ENCODE data around the gene ATG4A. TPM values are rescaled to one million over a fixed set of nuclear protein-coding genes. Genes with fewer than 3 reads are reported as not detected.
A peak's percentile ranks its signal among the peaks of the same experiment; 100 is the strongest.

ATG4A gene, protein sequence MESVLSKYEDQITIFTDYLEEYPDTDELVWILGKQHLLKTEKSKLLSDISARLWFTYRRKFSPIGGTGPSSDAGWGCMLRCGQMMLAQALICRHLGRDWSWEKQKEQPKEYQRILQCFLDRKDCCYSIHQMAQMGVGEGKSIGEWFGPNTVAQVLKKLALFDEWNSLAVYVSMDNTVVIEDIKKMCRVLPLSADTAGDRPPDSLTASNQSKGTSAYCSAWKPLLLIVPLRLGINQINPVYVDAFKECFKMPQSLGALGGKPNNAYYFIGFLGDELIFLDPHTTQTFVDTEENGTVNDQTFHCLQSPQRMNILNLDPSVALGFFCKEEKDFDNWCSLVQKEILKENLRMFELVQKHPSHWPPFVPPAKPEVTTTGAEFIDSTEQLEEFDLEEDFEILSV
- total RNA-seq (1 to 10 TPM; 2.9 to 4.0 TPM), total RNA-seq (4.7 to 27.0 (median 15.7) reads per million in 172 experiments)
- 11.9 TPM for polyA plus RNA-seq (2013, experiment 1 of 2)
- 12.0 TPM for polyA plus RNA-seq (2013, experiment 2 of 2)

DNA sequence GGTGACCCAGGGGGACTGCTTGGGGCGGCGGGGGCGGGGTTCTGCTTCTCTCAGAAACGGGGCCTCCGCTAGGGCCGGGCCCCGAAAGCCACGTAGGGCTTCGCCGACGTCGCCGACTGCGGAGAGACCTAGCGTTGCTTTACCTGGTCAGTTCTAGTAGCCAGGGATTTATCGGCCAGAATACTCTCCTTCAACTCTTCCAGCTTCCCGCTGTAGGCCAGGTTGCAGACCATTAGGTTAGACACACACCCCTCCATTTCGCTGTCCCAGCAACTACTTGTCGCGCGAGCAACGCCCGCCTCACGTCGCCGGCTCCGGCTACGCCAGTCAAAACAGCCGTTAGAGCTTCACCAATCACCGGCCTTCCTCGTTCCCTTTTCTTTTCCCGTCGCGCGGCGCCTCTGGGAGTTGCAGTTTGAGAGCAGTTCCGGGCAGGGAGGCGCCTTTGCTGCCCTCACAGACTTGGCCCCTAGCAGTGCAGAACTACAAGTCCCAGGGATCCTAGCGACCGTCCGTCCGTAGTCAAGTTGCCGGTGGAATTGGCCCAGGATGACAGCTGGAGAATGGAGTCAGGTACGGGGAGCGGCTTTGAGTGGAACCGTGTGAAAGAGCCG, at the start of gene ATG4A, which contains the start of gene PSMD10:
Gene ATG4A, plus strand, starts transcription at position 515 of the 614 bp plus-strand sequence. Its CDS starts 49 bp downstream, at position 564.
Gene PSMD10, minus strand, starts transcription at position 279 of the 614 bp plus-strand sequence. Its CDS starts 22 bp downstream, at position 257.
- peaks cover 10% of the 10 kb centered on the region for H3K36me3 ChIP-seq (ENCODE audit: insufficient read depth, low read length)
- H3K27me3 Mint-ChIP-seq = no peaks in the 10 kb centered on the region
- no peaks in the 10 kb centered on the region for H3K27me3 ChIP-seq (ENCODE audit: control insufficient read depth in 1 of 2, insufficient read depth in 2 of 2, low read length in 2 of 2)
- ATAC-seq (ENCODE audit: poor library complexity) (peak; percentile 95), DNase-seq (peak; percentile 75 to 95 (median 84))
- H3K36me3 Mint-ChIP-seq (ENCODE audit: low read depth) = peaks cover 5% of the 10 kb centered on the region
- peak within 1 kb of the TSS; percentile 72 to 87 for H3K27ac ChIP-seq (ENCODE audit: low read depth in 1 of 2, low read length in 2 of 2)
- peaks cover 8% of the 10 kb centered on the region for H3K4me1 Mint-ChIP-seq (ENCODE audit: low read depth)
- H3K4me3 Mint-ChIP-seq = no peak within 1 kb of the TSS
- ChIA-PET CTCF (no interaction called here), POLR2A (interaction anchor here (0.7 to 2.1 kb wide), 12 partner anchors 11 to 1092 kb away, joined by 3 to 14 read pairs (median 4); partner anchors contain the start of genes MID2 and PRPS1)
- H3K4me1 ChIP-seq (ENCODE audit: insufficient read depth, low read length) = peaks cover 11% of the 10 kb centered on the region
- intact Hi-C loops (cut with DNase I, micrococcal nuclease) = loop anchor here (5.0 to 10.0 kb wide), 4 partner anchors 459 to 1446 kb away; partner anchors contain the start of genes RBM41 (in 2 of the 2) and NXT2 (in 1 of the 2)
- TF ChIP-seq, protein P1, sequence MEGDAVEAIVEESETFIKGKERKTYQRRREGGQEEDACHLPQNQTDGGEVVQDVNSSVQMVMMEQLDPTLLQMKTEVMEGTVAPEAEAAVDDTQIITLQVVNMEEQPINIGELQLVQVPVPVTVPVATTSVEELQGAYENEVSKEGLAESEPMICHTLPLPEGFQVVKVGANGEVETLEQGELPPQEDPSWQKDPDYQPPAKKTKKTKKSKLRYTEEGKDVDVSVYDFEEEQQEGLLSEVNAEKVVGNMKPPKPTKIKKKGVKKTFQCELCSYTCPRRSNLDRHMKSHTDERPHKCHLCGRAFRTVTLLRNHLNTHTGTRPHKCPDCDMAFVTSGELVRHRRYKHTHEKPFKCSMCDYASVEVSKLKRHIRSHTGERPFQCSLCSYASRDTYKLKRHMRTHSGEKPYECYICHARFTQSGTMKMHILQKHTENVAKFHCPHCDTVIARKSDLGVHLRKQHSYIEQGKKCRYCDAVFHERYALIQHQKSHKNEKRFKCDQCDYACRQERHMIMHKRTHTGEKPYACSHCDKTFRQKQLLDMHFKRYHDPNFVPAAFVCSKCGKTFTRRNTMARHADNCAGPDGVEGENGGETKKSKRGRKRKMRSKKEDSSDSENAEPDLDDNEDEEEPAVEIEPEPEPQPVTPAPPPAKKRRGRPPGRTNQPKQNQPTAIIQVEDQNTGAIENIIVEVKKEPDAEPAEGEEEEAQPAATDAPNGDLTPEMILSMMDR (IDR thresholded peaks at IDR 0.05) = no peak
- H3K27ac Mint-ChIP-seq = no peak within 1 kb of the TSS
- H3K9me3 Mint-ChIP-seq = no peaks in the 10 kb centered on the region
- no peaks in the 10 kb centered on the region for H3K9me3 ChIP-seq (ENCODE audit: control insufficient read depth in 1 of 2, insufficient read depth in 1 of 2, low read length in 2 of 2)
- H3K4me3 ChIP-seq (ENCODE audit: low read length) = peak within 1 kb of the TSS; percentile 87

DNA sequence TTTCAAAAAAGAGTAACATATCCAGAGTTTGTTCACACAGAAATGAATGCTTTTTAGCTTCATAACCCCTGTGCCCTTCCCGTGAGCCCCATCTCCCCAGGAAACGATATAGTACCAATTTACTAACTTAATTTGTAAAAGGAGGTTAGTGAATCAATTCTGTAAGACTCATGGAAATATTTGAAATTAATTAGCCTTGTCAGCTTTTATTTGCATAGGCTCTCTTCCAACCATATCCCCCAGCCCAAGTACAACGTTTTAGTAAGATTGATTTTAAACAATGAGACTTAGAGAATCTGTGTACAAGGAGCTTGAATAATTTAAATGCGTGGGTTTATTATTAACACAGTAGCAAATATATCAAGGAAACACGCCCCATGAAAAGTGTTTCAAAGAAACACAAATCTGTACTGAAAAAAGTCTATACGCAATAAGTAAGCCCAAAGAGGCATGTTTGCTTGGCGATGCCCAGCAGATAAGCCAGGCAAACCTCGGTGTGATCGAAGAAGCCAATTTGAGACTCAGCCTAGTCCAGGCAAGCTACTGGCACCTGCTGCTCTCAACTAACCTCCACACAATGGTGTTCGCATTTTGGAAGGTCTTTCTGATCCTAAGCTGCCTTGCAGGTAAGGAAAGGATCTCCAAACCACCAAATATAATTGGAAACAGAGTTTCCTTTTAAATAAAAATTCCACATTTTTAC, 46.9 kb upstream of the ATG4A start, which contains the start of gene VSIG1:
Gene VSIG1, plus strand, starts transcription at position 512 of the 703 bp plus-strand sequence. Its CDS starts 66 bp downstream, at position 578.
- ChIA-PET POLR2A (no interaction called here), CTCF (interaction anchor here (0.9 to 1.7 kb wide), 2 partner anchors 14 to 24 kb away, joined by 3 read pairs; no protein-coding TSS in a partner anchor)
- no peak for ATAC-seq (ENCODE audit: poor library complexity)
- intact Hi-C loops (cut with DNase I, micrococcal nuclease) = no loop called here
- no peaks in the 10 kb centered on the region for H3K4me1 ChIP-seq (ENCODE audit: insufficient read depth, low read length)
- no peaks in the 10 kb centered on the region for H3K9me3 ChIP-seq (ENCODE audit: control insufficient read depth in 1 of 2, insufficient read depth in 1 of 2, low read length in 2 of 2)
- no peaks in the 10 kb centered on the region for H3K36me3 ChIP-seq (ENCODE audit: insufficient read depth, low read length)
- no peak for DNase-seq
- no peaks in the 10 kb centered on the region for H3K27me3 ChIP-seq (ENCODE audit: control insufficient read depth in 1 of 2, insufficient read depth in 2 of 2, low read length in 2 of 2)
- TF ChIP-seq, protein P1 (IDR thresholded peaks at IDR 0.05) = no peak
- Mint-ChIP-seq H3K9me3 (no peaks in the 10 kb centered on the region), H3K36me3 (ENCODE audit: low read depth) (peaks cover 8% of the 10 kb centered on the region), H3K4me1 (ENCODE audit: low read depth) (peaks cover 34% of the 10 kb centered on the region), H3K27me3 (no peaks in the 10 kb centered on the region), H3K4me3 (no peak within 1 kb of the TSS), H3K27ac (peak within 1 kb of the TSS; percentile 27)
- no peak within 1 kb of the TSS for H3K4me3 ChIP-seq (ENCODE audit: low read length)
- H3K27ac ChIP-seq (ENCODE audit: low read depth in 1 of 2, low read length in 2 of 2) = no peak within 1 kb of the TSS

DNA sequence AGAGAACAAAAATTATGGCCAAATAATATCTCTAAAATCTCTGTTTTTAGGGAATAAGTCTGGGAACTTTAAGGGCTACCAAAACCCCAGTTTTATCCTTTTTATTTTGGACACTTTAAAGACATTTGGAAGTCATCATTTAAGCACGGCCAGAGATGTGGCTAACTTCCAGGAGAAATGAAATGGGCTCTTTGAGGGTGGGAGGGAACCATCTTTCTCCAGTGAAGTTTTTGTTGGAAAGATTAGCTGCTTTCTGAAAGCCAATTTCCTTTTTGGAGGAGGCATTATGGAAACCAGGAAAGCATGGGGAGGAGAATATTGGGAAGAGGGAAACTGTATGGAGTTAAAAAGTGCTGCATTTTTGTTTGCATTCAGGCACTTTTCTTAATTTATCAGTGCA, 41.9 kb upstream of the ATG4A start:
- Histone ChIP-seq H3K27ac (ENCODE audit: low read depth in 1 of 2, low read length in 2 of 2) (no peak overlapping the region), H3K27me3 (ENCODE audit: control insufficient read depth in 1 of 2, insufficient read depth in 2 of 2, low read length in 2 of 2) (no peaks in the 10 kb centered on the region), H3K4me3 (ENCODE audit: low read length) (no peak overlapping the region), H3K9me3 (ENCODE audit: control insufficient read depth in 1 of 2, insufficient read depth in 1 of 2, low read length in 2 of 2) (no peaks in the 10 kb centered on the region), H3K36me3 (ENCODE audit: insufficient read depth, low read length) (no peaks in the 10 kb centered on the region), H3K4me1 (ENCODE audit: insufficient read depth, low read length) (no peaks in the 10 kb centered on the region)
- no peaks in the 10 kb centered on the region for H3K9me3 Mint-ChIP-seq
- peaks cover 17% of the 10 kb centered on the region for H3K4me1 Mint-ChIP-seq (ENCODE audit: low read depth)
- ChIA-PET POLR2A (interaction anchor here (1.2 kb wide), 1 partner anchor 29 kb away, joined by 3 read pairs; no protein-coding TSS in a partner anchor), CTCF (no interaction called here)
- intact Hi-C loops (cut with DNase I, micrococcal nuclease) = no loop called here
- TF ChIP-seq, protein P1 (IDR thresholded peaks at IDR 0.05) = no peak
- H3K27me3 Mint-ChIP-seq = no peaks in the 10 kb centered on the region
- no peak overlapping the region for H3K27ac Mint-ChIP-seq
- H3K36me3 Mint-ChIP-seq (ENCODE audit: low read depth) = no peaks in the 10 kb centered on the region
- no peak overlapping the region for H3K4me3 Mint-ChIP-seq
- DNase-seq = no peak
- ATAC-seq (ENCODE audit: poor library complexity) = no peak

Data from CD4-positive, alpha-beta T cell (primary cell).